K562 (cell line): ENCODE measurements around the gene ZBTB8A. TPM values are rescaled to one million over a fixed set of nuclear protein-coding genes. Genes with fewer than 3 reads are reported as not detected.
A peak's percentile ranks its signal among the peaks of the same experiment; 100 is the strongest.

ENCODE experiments used
- ATAC-seq: fragments of 200-7000 bp; cut with Tn5 transposase; 3 replicates; pipeline ENCODE4 v1.9.1; 2020; ENCODE audit warnings: moderate library complexity
- BruUV-seq: library from RNA; stranded (reverse); fragments of 400-500 nt; replicated peaks from 2 replicates; lab custom pipeline; 2021; lab: Mats Ljungman, UMichigan
- CTCF ChIA-PET: fragments of 300-600 bp; formaldehyde crosslinking; extraction: SDS; loops from one replicate; lab custom pipeline; 2021; ENCODE audit warnings: low intra/inter-chr PET ratio; lab: Yijun Ruan, JAX
- POLR2A ChIA-PET: fragments of 300-600, 350-650 bp; sonication (Branson Sonifier 250); formaldehyde crosslinking; extraction: SDS; loops from one replicate; lab custom pipeline; 2021; ENCODE audit warnings: antibody characterized with exemption, inconsistent platforms; lab: Yijun Ruan, JAX
- DNase-seq, 4 experiments: peaks; one replicate each; pipeline versions ENCODE4 v3.0.0 to v3.0.0-alpha.2; 2011 to 2018; ENCODE audit warnings: low spot score in 3 of 4, mixed read lengths in 3 of 4; ENCODE audit errors: extremely low read depth in 1 of 4
- FAIRE-seq: peaks from 2 replicates; lab custom pipeline; 2011; peaks lifted over from hg19 to GRCh38; lab: Jason Lieb, UNC
- H2AFZ ChIP-seq: 2 replicates; pipeline ENCODE4 v1.6.0; 2011; ENCODE audit warnings: low read depth, low read length, control low read depth, inconsistent platforms
- H3K27ac ChIP-seq: fragments of 200-600 bp; 3 replicates; pipeline ENCODE4 v1.8.0; 2011; ENCODE audit warnings: low read depth, mild to moderate bottlenecking, control low read depth, inconsistent platforms, low read length, moderate library complexity, mixed read lengths; ENCODE audit errors: extremely low read depth
- H3K27me3 ChIP-seq, 2 experiments: fragments of 300-600 bp in 1 of 2; 2 replicates in 1 of 2; 3 replicates in 1 of 2; pipeline versions ENCODE4 v1.6.0 to v1.8.0; 2011; ENCODE audit warnings: inconsistent platforms in 2 of 2, low read length in 2 of 2, mild to moderate bottlenecking in 1 of 2, mixed read lengths in 1 of 2, moderate library complexity in 1 of 2; ENCODE audit not compliant: control insufficient read depth in 2 of 2, insufficient read depth in 2 of 2
- H3K36me3 ChIP-seq: fragments of 300-600 bp; 3 replicates; pipeline ENCODE4 v1.8.0; 2011; ENCODE audit warnings: mild to moderate bottlenecking, low read length, inconsistent platforms; ENCODE audit not compliant: control insufficient read depth, insufficient read depth
- H3K4me1 ChIP-seq, 2 experiments: fragments of 200-600 bp in 1 of 2; replicated peaks in 1 of 2; 2 replicates in 1 of 2; 3 replicates in 1 of 2; pipeline versions ENCODE4 v1.5.1 to v1.8.0; 2011; ENCODE audit warnings: inconsistent platforms in 2 of 2, low read length in 2 of 2, mild to moderate bottlenecking in 1 of 2, mixed read lengths in 1 of 2, moderate library complexity in 1 of 2; ENCODE audit not compliant: control insufficient read depth in 2 of 2, insufficient read depth in 2 of 2
- H3K4me2 ChIP-seq: 2 replicates; pipeline ENCODE4 v1.6.1; 2011; ENCODE audit warnings: low read length, control low read depth, inconsistent platforms, mixed read lengths; ENCODE audit not compliant: insufficient read depth
- H3K4me3 ChIP-seq: fragments of 200-600 bp; sonication (generic), shearing (Covaris generic); 2 replicates; pipeline ENCODE4 v1.5.1; 2016; ENCODE audit warnings: control low read depth, inconsistent platforms
- H3K79me2 ChIP-seq: fragments of 200-600 bp; 3 replicates; pipeline ENCODE4 v1.8.0; 2011; ENCODE audit warnings: low read length, inconsistent platforms; ENCODE audit not compliant: control insufficient read depth, insufficient read depth
- H3K9ac ChIP-seq, 2 experiments: 2 replicates each; pipeline versions ENCODE4 v1.6.0 to v1.6.1; 2011; ENCODE audit warnings: low read depth in 2 of 2, low read length in 2 of 2, control low read depth in 1 of 2, inconsistent platforms in 1 of 2, mild to moderate bottlenecking in 1 of 2, mixed read lengths in 1 of 2; ENCODE audit not compliant: insufficient read depth in 1 of 2
- H3K9me1 ChIP-seq: one replicate; pipeline ENCODE4 v1.6.0; 2011; ENCODE audit warnings: inconsistent platforms, mild to moderate bottlenecking, low read length, moderate library complexity; ENCODE audit not compliant: control insufficient read depth, insufficient read depth
- H3K9me3 ChIP-seq: replicated peaks from 2 replicates; pipeline ENCODE4 v1.5.1; 2011; ENCODE audit warnings: low read depth, low read length, inconsistent platforms; ENCODE audit not compliant: control insufficient read depth, insufficient read depth
- H4K20me1 ChIP-seq: replicated peaks from 2 replicates; pipeline ENCODE4 v1.6.1; 2011; ENCODE audit warnings: low read length, inconsistent platforms, mixed read lengths; ENCODE audit not compliant: control insufficient read depth, insufficient read depth
- CBFA2T3 ChIP-seq: fragments of 450-650 bp; IDR thresholded peaks from 2 replicates; pipeline ENCODE4 v1.6.1; 2017
- EGR1 ChIP-seq: fragments of 450-650 bp; conservative IDR thresholded peaks from 2 replicates; pipeline ENCODE4 v1.6.1; 2017; ENCODE audit warnings: mild to moderate bottlenecking
- ID3 ChIP-seq, 2 experiments: fragments of 250-450 bp in 1 of 2; fragments of 450-650 bp in 1 of 2; sonication (Bioruptor Pico) in 1 of 2; IDR thresholded peaks; 2 replicates each; pipeline versions ENCODE4 v1.6.1 to v1.8.0; 2016 to 2021; ENCODE audit warnings: mild to moderate bottlenecking in 2 of 2, moderate library complexity in 2 of 2, missing compliant biosample characterization in 1 of 2, missing genetic modification characterization in 1 of 2
- IRF2 ChIP-seq: sonication (generic); formaldehyde crosslinking; IDR thresholded peaks from 2 replicates; pipeline ENCODE4 v1.8.1; 2022; ENCODE audit warnings: mild to moderate bottlenecking, missing genetic modification reagents
- KDM5B ChIP-seq: fragments of 200-600 bp; sonication (generic); IDR thresholded peaks from 2 replicates; pipeline ENCODE4 v1.6.1; 2012; ENCODE audit warnings: low read depth, mild to moderate bottlenecking, moderate library complexity, low read length, control low read depth, inconsistent platforms; ENCODE audit not compliant: insufficient replicate concordance
- MEF2D ChIP-seq: conservative IDR thresholded peaks from 2 replicates; pipeline ENCODE4 v1.6.1; 2016; ENCODE audit warnings: low read depth, missing genetic modification characterization, missing compliant biosample characterization
- MYBL2 ChIP-seq, 2 experiments: fragments of 450-650 bp in 1 of 2; sonication (generic) in 1 of 2; formaldehyde crosslinking in 1 of 2; IDR thresholded peaks; 2 replicates each; pipeline versions ENCODE4 v1.6.1 to v1.8.1; 2017 to 2022; ENCODE audit warnings: borderline replicate concordance in 1 of 2, inconsistent platforms in 1 of 2, low read depth in 1 of 2, mild to moderate bottlenecking in 1 of 2, missing genetic modification reagents in 1 of 2, moderate library complexity in 1 of 2
- MYNN ChIP-seq, 2 experiments: sonication (generic); formaldehyde crosslinking in 1 of 2; IDR thresholded peaks; 2 replicates each; pipeline versions ENCODE4 v1.5.0 to v1.6.1; 2016 to 2020; ENCODE audit warnings: antibody characterized with exemption in 1 of 2, missing genetic modification reagents in 1 of 2
- PTTG1 ChIP-seq: fragments of 450-650 bp; IDR thresholded peaks from 2 replicates; pipeline ENCODE4 v1.6.1; 2016; ENCODE audit warnings: low read depth, mild to moderate bottlenecking, missing genetic modification characterization, missing compliant biosample characterization
- ZFX ChIP-seq: sonication (generic); formaldehyde crosslinking; IDR thresholded peaks from 2 replicates; pipeline ENCODE4 v1.8.0; 2022; ENCODE audit warnings: mild to moderate bottlenecking, missing genetic modification reagents, moderate library complexity
- ZNF280A ChIP-seq: fragments of 450-650 bp; IDR thresholded peaks from 2 replicates; pipeline ENCODE4 v1.6.1; 2018; ENCODE audit warnings: mild to moderate bottlenecking, low read depth; ENCODE audit not compliant: partially characterized antibody
- ZNF3 ChIP-seq: fragments of 250-450 bp; sonication (Bioruptor Pico); IDR thresholded peaks from 2 replicates; pipeline ENCODE4 v1.5.0; 2021; ENCODE audit warnings: mild to moderate bottlenecking, moderate library complexity
- ZNF592 ChIP-seq: fragments of 450-650 bp; IDR thresholded peaks from 2 replicates; pipeline ENCODE4 v1.6.1; 2017; ENCODE audit warnings: antibody characterized with exemption, mild to moderate bottlenecking
- ZNF668 ChIP-seq: fragments of 250-450 bp; sonication (Bioruptor Pico); IDR thresholded peaks from 2 replicates; pipeline ENCODE4 v1.8.0; 2022; ENCODE audit warnings: mild to moderate bottlenecking, inconsistent platforms
- WGBS: fragments of 100-300 bp; shearing (Covaris generic); methylation state at CpG from one replicate; pipeline ENCODE4 v1.1.6; 2016; ENCODE audit warnings: low coverage, mixed read lengths; ENCODE audit not compliant: insufficient coverage; ENCODE audit errors: missing lambda C conversion rate; 5-methylcytosine and 5-hydroxymethylcytosine counted together
- in situ Hi-C: fragments of 300-500 bp; cut with MboI; formaldehyde crosslinking; loops from 4 replicates; pipeline ENCODE4 v1.15.0; 2018; ENCODE audit warnings: inconsistent platforms, mixed read lengths
- intact Hi-C: fragments of 100-400 bp; cut with micrococcal nuclease; formaldehyde crosslinking; loops from 2 replicates; pipeline ENCODE4 v1.14.2; 2022
- polyA plus RNA-seq, 8 experiments: library from polyadenylated mRNA; depleted of rRNA in 4 of 8; stranded (reverse) in 5 of 8; unstranded in 3 of 8; fragments of >200 nt; fragmentation: Nextera tagmentation in 2 of 8; fragmentation: Illumina TruSeq in 1 of 8; extraction: Ambion mirVana in 2 of 8; extraction: Trizol in 1 of 8; gene quantifications; 2 replicates each; pipeline versions ENCODE4 v1.2.1 to v1.2.3, GENCODE V29; 2011 to 2014; ENCODE audit warnings: inconsistent platforms in 1 of 8, missing spikeins in 1 of 8
- total RNA-seq, 7 experiments: library from RNA; depleted of rRNA in 6 of 7; stranded (reverse); fragments of >200 nt in 6 of 7; fragmentation: Illumina TruSeq in 2 of 7; extraction: Trizol in 2 of 7; gene quantifications; 2 replicates each; pipeline versions ENCODE4 v1.2.1 to v1.2.3, GENCODE V29; 2011 to 2021; ENCODE audit warnings: low replicate concordance in 1 of 7

ZBTB8A gene
- total and polyA plus RNA-seq, 9 of the 15 experiments (the other 6 are each of a cell fraction or from before 2014, with no cell fraction given), result 0.01 to 0.64 (median 0.09) TPM

GRCh38 chr1:32635508-32636277, 96.5 kb downstream of the ZBTB8A start:
- Histone ChIP-seq H3K27ac (no peak overlapping the region), H3K4me1 (peaks cover 2 to 7% of the 10 kb centered on the region in 2 experiments; a peak in 2 of 5 replicates), H3K27me3 (no peaks in the 10 kb centered on the region), H2AFZ (no peak overlapping the region), H3K9me1 (no peaks in the 10 kb centered on the region), H3K79me2 (peaks cover 34% of the 10 kb centered on the region; the same call in 2 of the 3 replicates), H3K4me3 (no peak overlapping the region), H3K9me3 (no peaks in the 10 kb centered on the region), H3K9ac (no peak overlapping the region), H3K4me2 (no peak overlapping the region), H4K20me1 (no peaks in the 10 kb centered on the region), H3K36me3 (peaks cover 51% of the 10 kb centered on the region; the same call in 2 of the 3 replicates)
- FAIRE-seq (no peak), DNase-seq (no peak), ATAC-seq (no peak)
- 67% methylated on average over 8 of the region's 8 CpGs for WGBS
- in situ Hi-C loops (no loop called here), intact Hi-C loops (no loop called here)
- CTCF ChIA-PET, result no interaction called here
- BruUV-seq, result no TSS peak
- POLR2A ChIA-PET, result interaction anchor here (0.6 to 1.5 kb wide), 4 partner anchors 10 to 96 kb away, joined by 3 to 4 read pairs (median 3); no protein-coding TSS in a partner anchor
- TF ChIP-seq EGR1 (peak; percentile 49; the same call in 1 of the 2 replicates), ZNF668 (CRISPR knock-in tag) (peak; percentile 54; the same call in 1 of the 2 replicates), ZNF280A (no peak), MYBL2 (IDR thresholded peaks at IDR 0.05; ENCODE audit: low read depth) (no peak), MYBL2 (CRISPR knock-in tag; IDR thresholded peaks at IDR 0.05; ENCODE audit: borderline replicate concordance) (no peak), IRF2 (CRISPR knock-in tag) (no peak), CBFA2T3 (peak; percentile 7; the same call in 1 of the 2 replicates), MYNN (IDR thresholded peaks at IDR 0.05) (no peak), MYNN (CRISPR knock-in tag; IDR thresholded peaks at IDR 0.05) (no peak), ZNF592 (peak; percentile 77), KDM5B (no peak), ZFX (CRISPR knock-in tag) (no peak), MEF2D (0 out of 2 replicates have a peak, but pooled peaks have one; percentile 19), PTTG1 (tag) (peak; percentile 55; the same call in 1 of the 2 replicates), ID3 (CRISPR knock-in tag; IDR thresholded peaks at IDR 0.05) (no peak), ID3 (tag; IDR thresholded peaks at IDR 0.05) (no peak), ZNF3 (no peak)
